ENCODE measurements around the gene TEX11. TPM values are rescaled to one million over a fixed set of nuclear protein-coding genes. Genes with fewer than 3 reads are reported as not detected.
"Not testable (repeated sequence)": the region's sequence is repeated elsewhere in the genome, so short reads cannot be mapped to it uniquely, and the experiment has no call there.

TEX11 gene
- total and polyA plus RNA-seq, 2 experiments from 2014 or later, result 0.60 to 1.0 TPM

GRCh38 chrX:70796742-70797141, 111.8 kb downstream of the TEX11 start:
- H3K36me3 Mint-ChIP-seq (ENCODE audit: low read depth); H3K9me2 ChIP-seq (ENCODE audit: insufficient read depth); H3K27ac Mint-ChIP-seq; H3K36me3 ChIP-seq (ENCODE audit: insufficient read depth); H3K79me2 ChIP-seq (replicated peaks; ENCODE audit: insufficient read depth); H3K27ac ChIP-seq (ENCODE audit: low read depth); H3F3A ChIP-seq (replicated peaks; ENCODE audit: low read depth); H3K27me3 ChIP-seq (ENCODE audit: insufficient read depth); ATAC-seq; H3K4me3 ChIP-seq; H3K9me3 Mint-ChIP-seq; DNase-seq (ENCODE audit: low spot score); H3K4me1 ChIP-seq (ENCODE audit: insufficient read depth); H4K20me1 ChIP-seq (replicated peaks; ENCODE audit: insufficient read depth); H2AFZ ChIP-seq; H3K4me3 Mint-ChIP-seq; H3K27me3 Mint-ChIP-seq (ENCODE audit: insufficient read depth, low read depth, poor library complexity); H3K4me2 ChIP-seq; H3K4me1 Mint-ChIP-seq: not testable (repeated sequence)

- TF ChIP-seq ETS1 (IDR thresholded peaks at IDR 0.05) (no peak), STAT1 (IDR thresholded peaks at IDR 0.05; ENCODE audit: unreplicated experiment) (no peak), CREB1 (CRISPR knock-in tag; IDR thresholded peaks at IDR 0.05; ENCODE audit: low read depth) (no peak), EZH2 (IDR thresholded peaks at IDR 0.05; ENCODE audit: low read depth, unreplicated experiment) (no peak), REST (IDR thresholded peaks at IDR 0.05; ENCODE audit: unreplicated experiment) (no peak), ZNF114 (CRISPR knock-in tag; IDR thresholded peaks at IDR 0.05) (no peak), NANOG (IDR thresholded peaks at IDR 0.05; ENCODE audit: borderline replicate concordance) (no peak), ZNF331 (CRISPR knock-in tag; IDR thresholded peaks at IDR 0.05; ENCODE audit: low read depth) (no peak), EZH2phosphoT487 (IDR thresholded peaks at IDR 0.05; ENCODE audit: unreplicated experiment) (no peak), CTCF (conservative IDR thresholded peaks at IDR 0.05; ENCODE audit: low read depth in 2 of 2) (no peak)
These were observed 134.3 kb downstream of the TEX11 start for GRCh38 chrX:70774223-70774622.

More at GRCh38 chrX:70774223-70774622, 134.3 kb downstream of the TEX11 start:
- no peak overlapping the region for H3K4me3 Mint-ChIP-seq
- H3F3A ChIP-seq (replicated peaks; ENCODE audit: low read depth), result no peaks in the 10 kb centered on the region
- H3K27ac ChIP-seq (ENCODE audit: low read depth), result no peak overlapping the region
- no peaks in the 10 kb centered on the region for H3K36me3 ChIP-seq (ENCODE audit: insufficient read depth)
- no peaks in the 10 kb centered on the region for H3K27me3 ChIP-seq (ENCODE audit: insufficient read depth)
- no peak overlapping the region for H2AFZ ChIP-seq
- ATAC-seq, result no peak
- H3K27me3 Mint-ChIP-seq (ENCODE audit: insufficient read depth, low read depth, poor library complexity), result peaks cover 1% of the 10 kb centered on the region
- 0 out of 3 replicates have a peak, but pooled peaks cover 4% of the 10 kb centered on the region for H3K36me3 Mint-ChIP-seq (ENCODE audit: low read depth)
- H3K79me2 ChIP-seq (replicated peaks; ENCODE audit: insufficient read depth), result no peaks in the 10 kb centered on the region
- H3K4me1 Mint-ChIP-seq, result no peaks in the 10 kb centered on the region
- no peak overlapping the region for H3K27ac Mint-ChIP-seq
- no peaks in the 10 kb centered on the region for H3K4me1 ChIP-seq (ENCODE audit: insufficient read depth)
- no peaks in the 10 kb centered on the region for H3K9me2 ChIP-seq (ENCODE audit: insufficient read depth)
- no peaks in the 10 kb centered on the region for H4K20me1 ChIP-seq (replicated peaks; ENCODE audit: insufficient read depth)
- no peak for DNase-seq (ENCODE audit: low spot score)
- H3K9me3 Mint-ChIP-seq, result peaks cover 4% of the 10 kb centered on the region; the same call in 1 of the 3 replicates
- H3K4me2 ChIP-seq, result no peak overlapping the region
- H3K4me3 ChIP-seq, result no peak overlapping the region
